G401.6 (cell line): Measurements from ENCODE around the gene OPTC.
"Not testable (repeated sequence)": the region's sequence is repeated elsewhere in the genome, so short reads cannot be mapped to it uniquely, and the experiment has no call there.

Source experiments
- FAIRE-seq: peaks from 2 replicates; lab custom pipeline; 2012; peaks lifted over from hg19 to GRCh38; lab: Jason Lieb, UNC

OPTC gene

GRCh38 chr1:203465146-203465798 is 28.7 kb upstream of the OPTC start:
- FAIRE-seq = no peak

GRCh38 chr1:203465948-203466347 is 28.0 kb upstream of the OPTC start:
- FAIRE-seq = no peak

DNA sequence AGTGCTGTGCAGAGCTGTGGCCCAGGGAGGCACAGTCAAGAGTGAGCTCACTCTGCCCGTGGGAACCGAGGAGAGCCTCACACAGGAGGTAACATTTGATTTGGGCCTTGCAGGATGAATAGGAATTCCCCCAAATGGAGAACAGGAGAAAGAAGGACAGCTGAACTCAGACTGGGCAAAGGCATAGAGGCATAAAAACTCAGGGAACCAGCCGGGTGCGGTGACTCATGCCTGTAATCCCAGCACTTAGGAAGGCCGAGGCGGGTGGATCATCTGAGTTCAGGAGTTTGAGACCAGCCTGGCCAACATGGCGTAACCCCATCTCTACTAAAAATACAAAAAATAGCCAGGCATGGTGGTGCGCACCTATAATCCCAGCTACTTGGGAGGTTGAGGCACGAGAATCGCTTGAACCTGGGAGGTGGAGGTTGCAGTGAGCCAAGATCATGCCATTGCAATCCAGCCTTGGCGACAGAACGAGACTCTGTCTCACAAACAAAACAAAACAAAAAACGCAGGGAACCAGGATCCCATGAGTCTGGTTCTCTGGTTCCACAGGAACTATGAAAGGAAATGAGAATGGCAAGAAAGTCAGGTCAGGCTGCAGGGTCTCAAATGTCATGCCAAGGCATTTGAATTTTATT is 26.9 kb upstream of the OPTC start:
- FAIRE-seq = not testable (repeated sequence)

DNA sequence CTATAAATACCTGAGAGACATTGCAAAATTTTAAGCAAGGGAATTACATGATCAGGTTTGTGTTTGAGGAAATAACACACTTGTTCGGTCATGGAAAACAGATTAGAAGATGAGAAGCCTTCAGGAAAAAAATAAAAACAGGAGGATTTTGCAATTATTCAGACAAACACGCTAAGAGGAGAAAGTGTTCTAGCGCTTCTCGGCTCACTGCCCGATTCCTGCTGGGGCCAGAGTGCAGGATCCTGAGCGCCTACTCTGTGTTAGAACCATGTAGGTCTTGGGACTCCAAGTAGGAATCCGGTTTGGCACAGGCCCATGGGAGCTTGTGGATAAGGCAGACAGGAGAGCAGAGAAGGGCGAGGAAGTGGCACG is 26.4 kb upstream of the OPTC start:
- no peak for FAIRE-seq

GRCh38 chr1:203468326-203468725 is 25.6 kb upstream of the OPTC start:
- FAIRE-seq = no peak

DNA sequence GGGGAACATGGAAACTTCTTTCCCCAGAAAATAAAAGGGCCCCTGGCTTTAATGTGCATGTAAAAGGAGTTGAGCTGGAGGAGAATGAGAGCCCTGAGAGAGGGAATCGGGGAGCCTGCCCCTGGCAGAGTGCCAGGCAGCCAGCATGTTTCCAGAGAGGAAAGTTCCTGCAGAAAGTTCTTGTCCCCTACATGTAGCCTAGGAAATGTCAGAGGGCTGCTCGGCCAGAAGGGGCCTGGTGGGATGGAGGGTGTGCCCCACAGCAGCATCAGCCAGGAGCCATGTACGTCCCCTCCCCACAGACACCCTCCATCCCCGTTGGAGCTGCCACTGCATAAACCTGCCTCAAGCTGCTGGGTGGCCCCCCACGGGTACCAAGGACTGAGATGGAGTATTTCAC is 23.7 kb upstream of the OPTC start:
- FAIRE-seq = no peak

DNA sequence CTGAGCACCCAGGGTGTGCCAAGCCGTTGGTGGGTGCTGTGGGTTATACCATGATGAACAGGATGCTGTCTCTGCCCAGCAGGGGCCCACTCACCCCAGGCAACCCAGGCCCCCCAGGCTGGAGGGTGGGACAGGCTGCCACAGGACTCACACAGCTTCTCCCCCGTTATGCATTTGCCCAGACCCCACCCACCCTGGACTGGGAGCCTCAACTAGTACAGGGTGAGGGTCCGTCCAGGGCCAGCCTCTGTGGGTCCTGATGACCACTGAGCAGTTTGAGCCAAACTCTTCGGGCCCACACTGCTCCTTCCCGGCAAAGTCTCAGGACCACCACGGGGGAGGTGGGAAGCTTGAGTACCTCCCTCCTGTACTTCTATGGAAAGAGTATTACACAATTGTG is 22.1 kb upstream of the OPTC start:
- no peak for FAIRE-seq

GRCh38 chr1:203473281-203473680 is 20.7 kb upstream of the OPTC start:
- FAIRE-seq = no peak

- no peak for FAIRE-seq
These were observed 20.1 kb upstream of the OPTC start for GRCh38 chr1:203473781-203474305.

GRCh38 chr1:203475012-203475981 is 18.7 kb upstream of the OPTC start, which contains the start of gene PRELP:
TSS of gene PRELP (plus strand) at chr1:203475806. CDS start at chr1:203483185, 7,379 bp downstream.
- FAIRE-seq = no peak

DNA sequence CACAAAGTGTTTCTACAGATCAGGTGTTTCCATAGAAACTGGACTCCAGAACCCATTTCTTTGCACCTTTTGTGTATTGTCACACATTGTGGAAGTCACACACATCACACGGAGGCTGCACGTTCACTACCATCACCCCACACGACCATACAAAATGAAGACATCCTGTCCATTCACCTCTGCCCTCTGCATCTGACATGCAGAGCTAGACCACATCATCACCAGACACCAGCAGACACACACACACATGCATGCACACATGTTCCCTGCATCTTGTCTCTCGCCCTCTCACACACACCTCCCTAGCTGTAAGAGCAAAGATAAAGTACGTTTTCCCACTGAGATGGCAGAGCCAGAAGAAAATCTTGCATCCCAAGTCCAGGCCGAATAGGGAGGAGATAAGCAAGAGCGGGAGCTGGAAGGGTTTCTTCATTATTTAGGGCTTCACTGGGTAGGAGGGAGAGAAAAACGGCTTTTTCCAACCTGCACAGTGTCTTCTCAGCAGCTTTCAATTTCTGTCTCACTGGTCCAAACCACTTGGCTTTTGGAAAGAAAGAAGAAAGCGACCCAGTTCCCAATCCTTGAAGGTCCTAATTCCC is 17.6 kb upstream of the OPTC start:
- no peak for FAIRE-seq

GRCh38 chr1:203477748-203478147 is 16.2 kb upstream of the OPTC start:
- no peak for FAIRE-seq

- no peak for FAIRE-seq
These were observed 15.7 kb upstream of the OPTC start for GRCh38 chr1:203478231-203478630.

GRCh38 chr1:203478986-203479385 is 15.0 kb upstream of the OPTC start:
- FAIRE-seq = no peak

DNA sequence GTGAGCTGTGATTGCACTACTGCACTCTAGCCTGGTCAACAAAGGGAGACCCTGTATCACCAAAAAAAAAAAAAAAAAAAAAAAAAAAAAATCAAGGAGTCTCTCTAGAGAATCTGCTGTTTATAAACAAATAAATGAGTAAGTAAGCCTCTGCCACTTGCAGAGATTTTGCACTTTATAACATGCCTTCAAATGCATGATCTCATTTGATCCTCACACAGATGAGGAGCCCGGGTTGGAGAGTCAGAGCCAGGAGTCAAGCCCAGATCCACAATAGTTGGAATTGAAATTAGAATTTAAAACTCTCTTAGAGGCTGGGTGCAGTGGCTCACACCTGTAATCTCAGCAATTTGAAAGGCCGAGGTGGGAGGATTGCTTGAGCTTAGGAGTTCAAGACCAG is 14.3 kb upstream of the OPTC start:
- FAIRE-seq = no peak

DNA sequence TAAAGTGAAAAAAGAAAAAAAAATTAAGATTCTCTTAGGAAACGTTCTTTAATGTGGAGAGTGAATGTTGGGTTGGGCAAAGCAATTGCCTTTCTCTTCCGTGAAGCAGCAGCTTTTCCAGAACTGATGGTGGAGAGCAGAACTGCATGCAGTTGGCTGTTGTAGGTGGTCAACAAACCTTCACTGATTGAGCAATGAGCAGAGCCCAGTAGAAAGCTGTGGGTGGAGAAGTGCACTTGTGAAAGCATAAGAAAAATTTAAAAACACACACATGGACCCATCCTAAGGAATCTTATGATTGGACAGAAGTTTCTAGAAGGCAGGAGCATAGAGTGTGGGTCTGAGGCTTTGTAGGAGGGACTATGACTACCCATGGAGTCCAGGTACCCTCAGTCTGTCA is 13.9 kb upstream of the OPTC start:
- no peak for FAIRE-seq

GRCh38 chr1:203480525-203481084 is 13.3 kb upstream of the OPTC start:
- FAIRE-seq = no peak

GRCh38 chr1:203481196-203481595 is 12.8 kb upstream of the OPTC start:
- no peak for FAIRE-seq

DNA sequence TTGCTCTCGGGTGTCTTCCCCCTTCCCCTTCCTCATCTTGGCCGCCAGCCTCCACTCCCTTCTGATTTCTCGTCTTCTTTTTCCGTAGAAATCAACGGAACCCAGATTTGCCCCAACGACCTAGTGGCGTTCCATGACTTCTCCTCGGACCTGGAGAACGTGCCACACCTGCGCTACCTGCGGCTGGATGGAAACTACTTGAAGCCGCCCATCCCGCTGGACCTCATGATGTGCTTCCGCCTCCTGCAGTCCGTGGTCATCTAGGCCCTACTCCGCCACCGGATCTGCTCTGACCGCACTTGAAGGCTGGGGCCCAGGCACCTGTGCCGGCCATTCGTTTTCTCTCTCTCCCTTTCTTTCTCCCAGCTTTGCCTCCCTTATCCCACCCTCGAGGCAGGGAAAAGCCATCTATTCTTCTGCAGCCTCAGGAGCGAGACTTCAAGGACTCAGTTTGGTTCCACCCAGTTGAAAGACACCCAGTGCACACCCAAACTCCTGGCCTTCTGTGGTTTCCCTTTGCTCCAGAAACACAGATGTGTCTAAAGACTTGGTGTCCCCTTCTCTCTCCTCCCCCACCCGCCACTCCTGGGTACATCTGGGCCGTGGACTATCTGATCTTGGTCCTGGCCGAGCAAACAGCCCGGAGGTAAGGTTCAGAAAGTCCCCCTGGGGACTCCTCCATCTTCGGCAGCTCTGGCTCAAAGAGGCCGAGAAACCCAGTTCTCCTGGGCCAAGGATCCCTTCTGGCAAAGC is 7.2 kb upstream of the OPTC start:
- no peak for FAIRE-seq

DNA sequence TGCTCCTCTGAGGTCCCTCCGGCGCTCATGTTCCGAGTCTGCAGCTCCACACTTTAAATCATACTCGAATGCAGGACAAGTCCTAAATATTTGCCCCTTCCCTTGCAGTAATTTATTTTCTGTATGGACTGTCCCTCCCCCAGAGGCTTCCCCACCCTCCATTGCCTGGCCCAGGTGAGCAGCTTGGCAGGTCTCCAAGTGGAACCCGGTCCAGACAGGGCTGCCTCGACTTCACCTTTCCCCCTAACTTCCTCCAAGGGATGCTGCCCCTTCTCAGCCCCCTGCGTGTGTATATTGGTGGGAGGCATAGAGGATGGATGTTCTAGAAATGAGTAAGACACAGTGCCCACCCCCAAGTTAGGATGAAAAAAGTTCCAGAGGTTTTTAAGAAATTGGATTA is 5.4 kb upstream of the OPTC start:
- FAIRE-seq = no peak

- no peak for FAIRE-seq
These were observed 3.3 kb upstream of the OPTC start for GRCh38 chr1:203490607-203491006.
